Left renal cortex interstitium (tissue), 4 donors: ENCODE measurements around the gene B4GALT4. TPM values are rescaled to one million over a fixed set of nuclear protein-coding genes. Genes with fewer than 3 reads are reported as not detected.

Experiments used
- DNase-seq, 4 donors: peaks; one replicate each; pipeline ENCODE4 v3.0.0-alpha.2; 2013; ENCODE audit warnings: low read depth in 4 of 4, low spot score in 2 of 4, missing footprints in 1 of 4
- polyA plus RNA-seq, 4 donors: library from polyadenylated mRNA; unstranded; fragments of 120-200 nt; gene quantifications; one replicate each; pipeline ENCODE4 v1.2.1, GENCODE V29; 2013; ENCODE audit not compliant: insufficient read length in 4 of 4

B4GALT4 gene
- polyA plus RNA-seq, 4 donors: 30.8 to 39.3 (median 35.9) TPM

GRCh38 chr3:119238363-119238762 lies 2.3 kb downstream of the B4GALT4 start:
- DNase-seq: no peak

- no peak for DNase-seq
These were observed 3.4 kb downstream of the B4GALT4 start for GRCh38 chr3:119237299-119237698.

- no peak for DNase-seq
These were observed 3.9 kb downstream of the B4GALT4 start for GRCh38 chr3:119236756-119237155.

DNA sequence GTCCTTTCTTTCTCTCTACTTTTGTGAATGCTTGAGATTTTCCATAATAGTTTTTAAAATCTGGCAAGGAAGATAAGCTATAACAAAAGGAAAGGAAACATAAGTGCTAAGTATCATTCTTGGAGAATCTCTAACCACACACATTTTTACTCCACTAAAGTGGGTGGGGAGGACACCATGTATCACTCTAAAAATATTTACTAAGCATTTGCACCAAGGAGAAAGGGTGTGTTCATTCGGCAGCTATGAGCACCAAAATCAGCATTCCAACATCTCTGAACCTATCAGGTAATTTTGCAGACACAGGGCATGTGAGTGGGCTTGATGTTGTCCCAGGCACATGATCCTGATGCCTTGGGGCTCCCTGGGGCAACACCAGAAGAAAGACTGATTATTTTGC lies 5.5 kb downstream of the B4GALT4 start:
- DNase-seq: no peak

GRCh38 chr3:119234610-119235009 lies 6.1 kb downstream of the B4GALT4 start:
- no peak for DNase-seq

DNA sequence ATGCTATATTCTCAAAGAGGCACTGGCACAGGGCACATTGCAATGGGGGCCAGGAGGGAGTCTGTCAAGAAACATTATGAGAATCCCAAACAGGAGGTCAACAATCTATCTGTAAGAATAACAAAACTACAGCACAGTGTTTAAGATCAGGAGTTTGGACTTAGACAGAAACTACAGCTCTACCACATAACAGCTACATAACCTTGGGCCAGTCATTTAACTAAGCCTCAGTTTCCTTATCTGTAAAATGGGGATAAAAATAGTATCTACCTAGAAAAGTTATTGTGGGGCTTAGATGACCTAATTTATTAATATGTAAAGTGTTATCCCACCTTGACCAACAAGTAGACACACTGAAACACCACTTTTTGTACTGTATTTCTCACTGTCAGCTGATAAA lies 9.9 kb downstream of the B4GALT4 start:
- DNase-seq: no peak

DNA sequence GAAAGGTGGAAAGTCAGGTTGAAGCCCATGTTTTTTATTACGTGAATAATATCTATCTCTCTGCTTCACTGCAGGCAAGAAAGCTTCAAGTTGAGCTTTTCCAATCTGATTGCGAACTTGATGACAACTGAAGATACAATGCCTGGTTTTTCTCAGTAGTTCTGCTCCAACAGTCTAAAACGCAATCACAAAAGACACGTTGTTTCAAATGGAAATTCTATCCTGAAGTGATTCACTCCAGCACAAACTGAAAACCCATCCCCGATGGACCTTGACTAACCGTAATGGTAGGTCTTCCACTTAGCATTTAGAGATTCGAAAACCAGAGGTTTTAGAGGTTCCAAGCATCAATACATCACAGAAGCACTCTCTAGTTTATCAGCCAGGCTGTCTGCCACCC lies 10.6 kb downstream of the B4GALT4 start:
- no peak for DNase-seq

DNA sequence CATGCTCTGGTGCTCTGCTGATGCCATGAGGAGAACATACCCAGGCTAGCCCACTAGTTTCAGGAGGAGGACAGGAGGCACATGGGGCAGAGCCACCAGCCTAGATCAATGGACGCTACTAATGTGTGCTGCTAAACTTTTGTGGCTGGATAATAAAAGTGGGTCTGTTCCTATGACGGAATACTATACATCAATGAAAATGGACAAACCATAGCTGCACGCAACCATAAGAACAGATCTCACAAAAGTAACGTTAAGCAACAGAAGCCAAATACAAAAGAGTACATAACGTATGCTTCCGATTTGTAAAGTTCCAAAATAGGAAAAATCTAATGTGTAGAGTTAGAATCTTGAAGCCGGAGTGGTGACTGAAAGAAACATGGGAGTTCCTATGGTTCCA lies 11.5 kb downstream of the B4GALT4 start:
- DNase-seq: no peak

- DNase-seq: no peak
These were observed 12.1 kb downstream of the B4GALT4 start for GRCh38 chr3:119228373-119229145.

DNA sequence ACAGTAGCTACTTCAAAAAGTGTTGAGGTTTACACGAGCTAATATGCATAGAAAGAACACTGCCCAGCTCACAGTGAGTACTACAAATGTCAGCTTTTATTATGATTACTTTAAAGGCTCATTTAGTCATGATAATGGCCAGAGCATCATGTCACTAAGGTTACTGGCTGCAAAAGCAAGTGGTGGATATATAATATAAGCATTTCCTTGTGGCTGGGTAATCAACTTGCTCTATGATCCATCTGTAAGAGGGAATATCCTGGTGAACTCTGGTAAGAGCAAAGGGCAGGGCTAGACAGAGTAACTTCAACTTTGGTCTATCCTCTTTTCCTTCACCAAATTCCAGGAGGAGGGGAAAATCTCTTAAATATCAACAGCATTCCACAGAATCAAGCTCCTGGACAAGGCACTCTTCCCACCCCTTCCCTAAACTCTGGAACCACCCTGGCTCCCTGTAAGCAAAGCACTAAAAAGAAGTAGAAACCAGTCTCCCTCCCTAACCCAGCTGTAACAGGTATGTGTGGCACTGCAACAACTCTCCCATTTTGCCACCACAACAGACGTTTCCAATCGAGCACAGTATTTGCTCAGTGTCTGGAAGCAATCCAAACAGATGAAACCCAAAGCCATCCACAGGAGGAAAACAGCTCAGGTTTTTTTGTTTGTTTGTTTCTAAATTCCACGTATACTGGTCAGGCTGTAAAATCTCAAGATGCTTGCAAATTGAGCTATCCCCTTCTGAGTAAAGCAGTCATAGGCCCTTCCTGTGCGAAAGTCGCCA lies 13.4 kb downstream of the B4GALT4 start:
- DNase-seq: no peak

GRCh38 chr3:119225121-119225520 lies 15.6 kb downstream of the B4GALT4 start:
- DNase-seq: no peak

DNA sequence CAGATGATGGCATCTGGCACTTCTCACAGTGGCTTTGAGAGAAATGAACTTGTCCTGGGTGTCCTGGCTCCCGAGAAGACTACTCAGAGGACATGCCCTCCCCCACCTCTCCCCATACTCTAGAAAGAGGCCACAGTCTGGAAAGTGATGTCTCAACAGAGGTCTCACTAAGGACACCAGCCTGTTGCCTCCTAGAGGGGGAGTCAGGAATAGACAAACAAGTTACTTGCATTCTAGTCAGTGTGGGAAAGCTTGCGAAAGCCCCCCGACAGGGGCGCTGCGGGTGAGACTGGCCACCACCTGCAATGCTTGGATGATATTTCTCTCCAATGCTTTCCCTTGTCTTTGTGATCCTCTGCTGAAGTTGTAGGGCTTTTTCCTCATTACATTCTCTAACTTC lies 17.2 kb downstream of the B4GALT4 start:
- DNase-seq: no peak

- no peak for DNase-seq
These were observed 18.3 kb downstream of the B4GALT4 start for GRCh38 chr3:119222391-119222790.

- DNase-seq: no peak
These were observed 18.8 kb downstream of the B4GALT4 start for GRCh38 chr3:119221779-119222320.

DNA sequence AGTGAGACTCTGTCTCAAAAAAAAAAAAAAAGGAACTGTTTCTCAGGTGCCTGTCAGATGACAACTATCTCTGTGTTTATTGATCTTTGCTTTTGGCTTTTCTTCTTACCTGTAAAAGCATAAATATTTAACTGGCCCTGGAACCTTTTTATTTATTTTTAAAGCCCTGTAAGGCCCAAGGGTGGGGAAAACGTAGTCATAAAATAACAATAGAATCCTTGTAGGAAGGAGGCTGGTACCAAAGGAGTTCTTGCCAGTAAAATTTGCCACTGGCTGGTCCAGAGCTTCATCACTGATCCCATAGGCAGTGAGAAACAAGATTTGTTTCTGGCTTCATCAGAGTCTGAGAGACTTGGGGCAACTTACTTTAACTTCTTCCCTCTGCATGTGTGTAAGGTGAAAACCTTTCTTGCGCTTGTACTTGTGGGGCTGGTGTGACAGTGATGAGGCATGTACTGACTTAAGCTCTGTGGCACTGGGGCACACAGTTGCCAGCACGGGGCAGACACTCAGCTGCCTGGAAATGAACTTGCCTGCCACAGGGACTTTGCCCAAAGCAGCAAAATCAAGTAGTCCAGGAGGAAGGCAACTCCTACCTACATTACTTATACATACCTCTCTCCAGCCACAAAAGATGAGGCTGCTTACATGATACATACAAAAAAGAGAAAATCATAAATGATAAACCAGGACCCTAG lies 19.6 kb downstream of the B4GALT4 start:
- DNase-seq: no peak

DNA sequence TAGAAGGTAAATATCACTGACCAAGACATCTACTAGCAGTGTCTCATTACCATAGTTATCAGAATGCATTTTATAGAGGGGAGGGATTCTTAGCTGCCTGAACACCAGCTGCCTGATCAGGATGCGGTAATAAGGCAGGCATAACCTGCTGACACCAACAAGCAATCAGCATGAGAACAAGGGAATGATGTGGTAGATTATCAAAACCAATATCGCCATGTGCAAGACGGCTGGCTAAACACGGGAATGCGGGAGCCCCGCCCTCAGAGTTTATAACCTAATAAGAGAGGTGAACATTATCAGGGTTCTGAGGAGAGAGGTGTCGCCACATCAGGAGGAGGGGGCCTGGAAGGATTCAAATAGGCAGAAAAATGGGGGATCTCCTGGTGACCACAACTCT lies 20.5 kb downstream of the B4GALT4 start:
- DNase-seq: no peak

DNA sequence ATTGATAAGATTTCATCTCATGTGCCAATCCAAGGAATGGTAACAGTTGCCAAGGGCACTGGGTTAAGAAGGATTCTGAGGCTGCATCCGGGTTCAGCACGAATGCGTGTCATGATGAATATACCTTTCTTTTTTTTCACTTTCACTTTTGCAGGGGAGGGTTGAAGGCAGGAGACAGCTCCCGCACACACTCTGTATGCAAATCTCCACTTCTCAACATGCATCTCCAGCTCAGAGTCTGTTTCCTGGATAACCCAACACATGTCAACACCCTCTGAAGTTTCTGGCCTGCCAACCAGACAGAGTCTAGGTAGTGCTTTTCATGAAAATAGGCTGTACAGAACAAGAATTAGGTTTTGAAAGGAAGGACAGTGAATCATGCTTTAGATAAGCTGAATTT lies 21.6 kb downstream of the B4GALT4 start:
- DNase-seq: no peak

DNA sequence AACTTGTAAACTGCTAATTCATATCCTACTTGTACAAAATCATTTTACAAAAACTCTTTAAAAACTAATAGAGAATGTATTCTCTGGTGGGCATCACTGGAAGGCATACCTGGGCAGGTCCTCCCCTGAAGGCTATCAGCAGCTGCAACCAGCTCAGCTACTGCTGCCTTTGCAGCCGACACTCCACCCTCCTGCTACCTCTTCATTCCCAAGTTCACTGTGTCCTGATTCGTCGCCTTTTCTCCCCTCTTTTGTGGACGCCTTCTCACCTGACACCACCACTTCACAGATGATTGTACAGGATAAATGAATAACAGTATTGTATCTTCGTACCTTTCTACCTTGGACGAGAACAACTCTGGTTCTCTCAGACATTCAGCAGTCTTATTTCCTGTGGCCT lies 28.9 kb downstream of the B4GALT4 start:
- DNase-seq: no peak

- peak in 1 of 4 donors; percentile 3 for DNase-seq
These were observed 29.5 kb downstream of the B4GALT4 start for GRCh38 chr3:119211193-119211592.

- DNase-seq: no peak
These were observed 33.2 kb downstream of the B4GALT4 start for GRCh38 chr3:119207512-119207875.
